ENCODE results near the gene RC3H1. TPM values are rescaled to one million over a fixed set of nuclear protein-coding genes. Genes with fewer than 3 reads are reported as not detected.

RC3H1 gene
- total and polyA plus RNA-seq, 2 donors (not counting 1 experiment from before 2014, with no cell fraction given): 13.6 to 17.5 TPM

- no peak overlapping the region for H3K9ac ChIP-seq (ENCODE audit: insufficient read depth, low read length)
- H3K79me2 ChIP-seq (ENCODE audit: control insufficient read depth, insufficient read depth, low read length): no peaks in the 10 kb centered on the region
- H3K4me2 ChIP-seq (ENCODE audit: extremely low read depth, insufficient read depth, low read length): no peak overlapping the region
- H3K36me3 ChIP-seq (ENCODE audit: control insufficient read depth, insufficient read depth, low read length): no peaks in the 10 kb centered on the region
- H3K4me3 ChIP-seq (replicated peaks in 1 of 4; ENCODE audit: control extremely low read depth in 1 of 4, insufficient read depth in 1 of 4, low read depth in 3 of 4, low read length in 4 of 4): no peak overlapping the region
- H3K4me1 ChIP-seq (ENCODE audit: control insufficient read depth, extremely low read depth, insufficient read depth, low read length): no peaks in the 10 kb centered on the region
- no peak for DNase-seq (ENCODE audit: low read depth in 2 of 2)
- no peak overlapping the region for H3K27ac ChIP-seq (ENCODE audit: insufficient read depth, low read length)
- no peaks in the 10 kb centered on the region for H3K27me3 ChIP-seq (ENCODE audit: control insufficient read depth, insufficient read depth, low read length)
- no peaks in the 10 kb centered on the region for H4K20me1 ChIP-seq (ENCODE audit: control insufficient read depth, extremely low read depth, insufficient read depth, low read length)
- H3K9me3 ChIP-seq (ENCODE audit: control insufficient read depth, insufficient read depth, low read depth, low read length): no peaks in the 10 kb centered on the region
- TF ChIP-seq EZH2 (IDR thresholded peaks at IDR 0.05; ENCODE audit: low read length, missing control alignments) (no peak), CTCF (conservative IDR thresholded peaks at IDR 0.05 in 1 of 2, IDR thresholded peaks at IDR 0.05 in 1 of 2; ENCODE audit: low read depth in 1 of 2, low read length in 2 of 2) (no peak)
- no peak overlapping the region for H2AFZ ChIP-seq (ENCODE audit: low read length)
These were observed 101.3 kb downstream of the RC3H1 start for GRCh38 chr1:173920861-173921260.

- H2AFZ ChIP-seq (ENCODE audit: low read length): no peak overlapping the region
- H3K4me2 ChIP-seq (ENCODE audit: extremely low read depth, insufficient read depth, low read length): no peak overlapping the region
- no peaks in the 10 kb centered on the region for H3K79me2 ChIP-seq (ENCODE audit: control insufficient read depth, insufficient read depth, low read length)
- no peaks in the 10 kb centered on the region for H3K9me3 ChIP-seq (ENCODE audit: control insufficient read depth, insufficient read depth, low read depth, low read length)
- H3K27ac ChIP-seq (ENCODE audit: insufficient read depth, low read length): no peak overlapping the region
- no peak for TF ChIP-seq EZH2 (IDR thresholded peaks at IDR 0.05; ENCODE audit: low read length, missing control alignments)
- no peak for TF ChIP-seq CTCF (conservative IDR thresholded peaks at IDR 0.05 in 1 of 2, IDR thresholded peaks at IDR 0.05 in 1 of 2; ENCODE audit: low read depth in 1 of 2, low read length in 2 of 2)
- H3K4me1 ChIP-seq (ENCODE audit: control insufficient read depth, extremely low read depth, insufficient read depth, low read length): no peaks in the 10 kb centered on the region
- H3K36me3 ChIP-seq (ENCODE audit: control insufficient read depth, insufficient read depth, low read length): no peaks in the 10 kb centered on the region
- H3K4me3 ChIP-seq (replicated peaks in 1 of 4; ENCODE audit: control extremely low read depth in 1 of 4, insufficient read depth in 1 of 4, low read depth in 3 of 4, low read length in 4 of 4): no peak overlapping the region
- H4K20me1 ChIP-seq (ENCODE audit: control insufficient read depth, extremely low read depth, insufficient read depth, low read length): no peaks in the 10 kb centered on the region
- DNase-seq (ENCODE audit: low read depth in 2 of 2): no peak
- no peaks in the 10 kb centered on the region for H3K27me3 ChIP-seq (ENCODE audit: control insufficient read depth, insufficient read depth, low read length)
- H3K9ac ChIP-seq (ENCODE audit: insufficient read depth, low read length): no peak overlapping the region
These were observed 104.3 kb downstream of the RC3H1 start for GRCh38 chr1:173917635-173918493.

- no peak for DNase-seq (ENCODE audit: low read depth in 2 of 2)
- H4K20me1 ChIP-seq (ENCODE audit: control insufficient read depth, extremely low read depth, insufficient read depth, low read length): no peaks in the 10 kb centered on the region
- no peaks in the 10 kb centered on the region for H3K79me2 ChIP-seq (ENCODE audit: control insufficient read depth, insufficient read depth, low read length)
- no peak within 1 kb of the TSS for H3K4me3 ChIP-seq (replicated peaks in 1 of 4; ENCODE audit: control extremely low read depth in 1 of 4, insufficient read depth in 1 of 4, low read depth in 3 of 4, low read length in 4 of 4)
- H3K4me1 ChIP-seq (ENCODE audit: control insufficient read depth, extremely low read depth, insufficient read depth, low read length): no peaks in the 10 kb centered on the region
- TF ChIP-seq EZH2 (IDR thresholded peaks at IDR 0.05; ENCODE audit: low read length, missing control alignments) (no peak), CTCF (conservative IDR thresholded peaks at IDR 0.05 in 1 of 2, IDR thresholded peaks at IDR 0.05 in 1 of 2; ENCODE audit: low read depth in 1 of 2, low read length in 2 of 2) (no peak)
- H3K27me3 ChIP-seq (ENCODE audit: control insufficient read depth, insufficient read depth, low read length): no peaks in the 10 kb centered on the region
- H3K9me3 ChIP-seq (ENCODE audit: control insufficient read depth, insufficient read depth, low read depth, low read length): no peaks in the 10 kb centered on the region
- no peak within 1 kb of the TSS for H2AFZ ChIP-seq (ENCODE audit: low read length)
- no peak within 1 kb of the TSS for H3K4me2 ChIP-seq (ENCODE audit: extremely low read depth, insufficient read depth, low read length)
- no peaks in the 10 kb centered on the region for H3K36me3 ChIP-seq (ENCODE audit: control insufficient read depth, insufficient read depth, low read length)
- H3K9ac ChIP-seq (ENCODE audit: insufficient read depth, low read length): no peak within 1 kb of the TSS
- H3K27ac ChIP-seq (ENCODE audit: insufficient read depth, low read length): no peak within 1 kb of the TSS
These were observed 105.0 kb downstream of the RC3H1 start, which contains the start of gene SERPINC1 for GRCh38 chr1:173917149-173917548. SERPINC1 (minus strand) TSS chr1:173917327; CDS start chr1:173917259, 68 bp downstream.

All from fibroblast of lung (primary cell).